Measurements from ENCODE around the gene FAM53B. TPM values are rescaled to one million over a fixed set of nuclear protein-coding genes. Genes with fewer than 3 reads are reported as not detected.

The FAM53B gene
- total RNA-seq, 2 experiments from 2014 or later = 13.3 to 13.9 TPM

DNA sequence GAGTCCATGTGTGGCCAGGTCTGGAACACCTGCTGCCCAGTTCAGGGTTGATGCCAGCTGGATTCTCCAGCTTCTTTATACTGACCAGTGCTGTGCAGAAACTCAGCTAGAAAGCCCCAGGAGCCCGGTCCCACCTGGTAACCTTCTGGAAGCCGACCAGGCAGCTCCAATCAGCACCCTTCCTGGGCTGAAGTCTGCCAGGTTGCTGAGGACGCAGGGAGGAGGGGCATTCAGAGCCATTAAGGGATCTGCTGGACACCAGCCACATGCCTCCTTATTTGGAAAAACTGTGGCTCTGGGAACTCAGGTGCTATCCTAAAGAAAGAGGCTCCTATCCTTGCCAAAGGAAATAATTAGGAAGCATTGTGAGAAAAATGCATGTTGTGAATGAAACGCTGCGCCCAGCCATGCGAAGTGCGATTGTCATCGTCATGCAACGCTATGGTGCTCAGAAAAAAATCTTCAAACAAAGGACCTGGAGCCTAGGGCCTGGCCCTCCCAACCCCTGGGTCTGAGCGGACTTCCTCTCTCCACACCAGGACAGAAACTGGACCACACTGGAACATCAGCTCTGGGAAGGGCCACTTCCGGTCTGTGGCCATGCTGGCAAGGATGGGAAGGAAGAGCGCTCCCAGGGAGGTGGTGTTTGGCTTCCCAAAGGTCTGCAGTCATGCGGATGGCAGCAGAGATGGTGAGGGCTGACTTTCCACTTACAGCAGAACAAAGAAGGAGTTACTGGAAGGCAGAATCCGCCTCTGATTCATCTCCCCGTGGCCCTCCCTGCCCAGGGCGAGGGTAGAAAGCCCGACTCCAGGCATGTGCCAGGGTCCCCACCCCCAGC is 90.1 kb downstream of the FAM53B start:
- H3K36me3 Mint-ChIP-seq (ENCODE audit: low read depth) = no peaks in the 10 kb centered on the region
- ATAC-seq (no peak), DNase-seq (no peak)
- CTCF ChIA-PET = interaction anchor here (1.0 to 1.9 kb wide), 2 partner anchors 10 to 35 kb away, joined by 3 to 6 read pairs; no protein-coding TSS in a partner anchor
- H3K4me3 Mint-ChIP-seq = no peak overlapping the region
- H3K27me3 Mint-ChIP-seq = no peaks in the 10 kb centered on the region
- no peaks in the 10 kb centered on the region for H3K9me3 Mint-ChIP-seq (ENCODE audit: low read depth)
- POLR2A ChIA-PET = no interaction called here
- H3K4me1 Mint-ChIP-seq = peaks cover 76% of the 10 kb centered on the region
- H3K27ac Mint-ChIP-seq = no peak overlapping the region
- intact Hi-C loops (cut with DNase I, micrococcal nuclease) = no loop called here

GRCh38 chr10:124653311-124653710 is 90.9 kb downstream of the FAM53B start:
- POLR2A ChIA-PET = no interaction called here
- H3K9me3 Mint-ChIP-seq (ENCODE audit: low read depth) = no peaks in the 10 kb centered on the region
- no peaks in the 10 kb centered on the region for H3K27me3 Mint-ChIP-seq
- intact Hi-C loops (cut with DNase I, micrococcal nuclease) = no loop called here
- H3K27ac Mint-ChIP-seq = no peak overlapping the region
- CTCF ChIA-PET = interaction anchor here (1.9 to 2.4 kb wide), 2 partner anchors 10 to 88 kb away, joined by 6 to 12 read pairs; no protein-coding TSS in a partner anchor
- peaks cover 76% of the 10 kb centered on the region for H3K4me1 Mint-ChIP-seq
- H3K4me3 Mint-ChIP-seq = no peak overlapping the region
- no peaks in the 10 kb centered on the region for H3K36me3 Mint-ChIP-seq (ENCODE audit: low read depth)
- DNase-seq = no peak
- no peak for ATAC-seq

- Mint-ChIP-seq H3K27ac (no peak overlapping the region), H3K4me3 (no peak overlapping the region), H3K27me3 (no peaks in the 10 kb centered on the region), H3K9me3 (ENCODE audit: low read depth) (no peaks in the 10 kb centered on the region), H3K4me1 (peaks cover 76% of the 10 kb centered on the region), H3K36me3 (ENCODE audit: low read depth) (no peaks in the 10 kb centered on the region)
- DNase-seq (no peak), ATAC-seq (no peak)
- POLR2A ChIA-PET = no interaction called here
- CTCF ChIA-PET = interaction anchor here (1.0 to 2.4 kb wide), 2 partner anchors 36 to 89 kb away, joined by 3 to 12 read pairs; no protein-coding TSS in a partner anchor
- intact Hi-C loops (cut with DNase I, micrococcal nuclease) = no loop called here
Measured at GRCh38 chr10:124652701-124653100, 91.5 kb downstream of the FAM53B start.

GRCh38 chr10:124652200-124652599 is 92.0 kb downstream of the FAM53B start:
- H3K9me3 Mint-ChIP-seq (ENCODE audit: low read depth) = no peaks in the 10 kb centered on the region
- H3K27ac Mint-ChIP-seq = no peak overlapping the region
- POLR2A ChIA-PET = no interaction called here
- DNase-seq (no peak), ATAC-seq (no peak)
- intact Hi-C loops (cut with DNase I, micrococcal nuclease) = no loop called here
- CTCF ChIA-PET = interaction anchor here (1.0 to 2.4 kb wide), 2 partner anchors 37 to 89 kb away, joined by 3 to 12 read pairs; no protein-coding TSS in a partner anchor
- no peaks in the 10 kb centered on the region for H3K27me3 Mint-ChIP-seq
- no peaks in the 10 kb centered on the region for H3K36me3 Mint-ChIP-seq (ENCODE audit: low read depth)
- H3K4me1 Mint-ChIP-seq = peaks cover 76% of the 10 kb centered on the region
- H3K4me3 Mint-ChIP-seq = no peak overlapping the region

GRCh38 chr10:124651402-124651891 is 92.7 kb downstream of the FAM53B start:
- Mint-ChIP-seq H3K4me3 (no peak overlapping the region), H3K36me3 (ENCODE audit: low read depth) (no peaks in the 10 kb centered on the region), H3K27ac (peak overlapping the region; percentile 60), H3K9me3 (ENCODE audit: low read depth) (no peaks in the 10 kb centered on the region), H3K4me1 (peaks cover 80% of the 10 kb centered on the region), H3K27me3 (no peaks in the 10 kb centered on the region)
- peak; percentile 25 for ATAC-seq
- no peak for DNase-seq
- CTCF ChIA-PET = interaction anchor here (1.2 to 2.4 kb wide), 2 partner anchors 65 to 90 kb away, joined by 4 to 12 read pairs; no protein-coding TSS in a partner anchor
- intact Hi-C loops (cut with DNase I, micrococcal nuclease) = loop anchor here (2.0 kb wide), 2 partner anchors 67 to 89 kb away; no protein-coding TSS in a partner anchor
- POLR2A ChIA-PET = no interaction called here

GRCh38 chr10:124650820-124651401 is 93.3 kb downstream of the FAM53B start:
- Mint-ChIP-seq H3K4me3 (peak overlapping the region; percentile 7), H3K9me3 (ENCODE audit: low read depth) (no peaks in the 10 kb centered on the region), H3K4me1 (peaks cover 83% of the 10 kb centered on the region), H3K36me3 (ENCODE audit: low read depth) (no peaks in the 10 kb centered on the region), H3K27me3 (no peaks in the 10 kb centered on the region), H3K27ac (peak overlapping the region; percentile 79)
- CTCF ChIA-PET = interaction anchor here (1.2 to 2.4 kb wide), 4 partner anchors 9 to 91 kb away, joined by 4 to 12 read pairs (median 8); no protein-coding TSS in a partner anchor
- ATAC-seq (peak; percentile 60), DNase-seq (peak; percentile 79)
- POLR2A ChIA-PET = no interaction called here
- intact Hi-C loops (cut with DNase I, micrococcal nuclease) = loop anchor here (2.0 kb wide), 2 partner anchors 68 to 90 kb away; no protein-coding TSS in a partner anchor

DNA sequence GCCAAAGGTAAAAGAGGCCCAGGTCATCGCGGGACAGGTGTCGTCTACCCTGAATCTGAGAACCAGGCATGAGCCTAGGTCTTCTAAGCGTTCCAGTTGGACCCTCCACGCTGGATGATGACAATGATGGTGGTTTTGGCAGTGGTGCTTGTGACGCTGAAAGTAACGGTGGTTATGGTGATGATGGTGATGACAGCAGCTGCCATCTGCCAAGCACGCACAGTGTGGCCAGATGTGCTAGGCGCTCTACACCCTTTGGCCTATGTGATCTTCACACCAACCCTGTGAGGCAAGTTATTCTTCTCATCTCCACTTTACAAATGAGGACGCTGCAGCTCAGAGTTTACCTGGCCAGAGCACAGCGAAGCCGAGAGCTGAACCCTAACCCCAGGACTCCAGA is 93.9 kb downstream of the FAM53B start:
- H3K36me3 Mint-ChIP-seq (ENCODE audit: low read depth) = no peaks in the 10 kb centered on the region
- no peaks in the 10 kb centered on the region for H3K27me3 Mint-ChIP-seq
- H3K27ac Mint-ChIP-seq = no peak overlapping the region
- DNase-seq (no peak), ATAC-seq (no peak)
- peak overlapping the region; percentile 7 for H3K4me3 Mint-ChIP-seq
- ChIA-PET POLR2A (interaction anchor here (0.6 kb wide), 1 partner anchor 50 kb away, joined by 3 read pairs; no protein-coding TSS in a partner anchor), CTCF (interaction anchor here (0.9 to 2.3 kb wide), 4 partner anchors 9 to 99 kb away, joined by 3 to 12 read pairs (median 5); no protein-coding TSS in a partner anchor)
- intact Hi-C loops (cut with DNase I, micrococcal nuclease) = loop anchor here (2.0 kb wide), 2 partner anchors 69 to 91 kb away; no protein-coding TSS in a partner anchor
- H3K9me3 Mint-ChIP-seq (ENCODE audit: low read depth) = no peaks in the 10 kb centered on the region
- peaks cover 79% of the 10 kb centered on the region for H3K4me1 Mint-ChIP-seq

- intact Hi-C loops (cut with DNase I, micrococcal nuclease) = loop anchor here (2.0 kb wide), 3 partner anchors 40 to 92 kb away; no protein-coding TSS in a partner anchor
- H3K4me1 Mint-ChIP-seq = peaks cover 76% of the 10 kb centered on the region
Measured at GRCh38 chr10:124649214-124649613, 95.0 kb downstream of the FAM53B start.

GRCh38 chr10:124648738-124649137 is 95.4 kb downstream of the FAM53B start:
- intact Hi-C loops (cut with DNase I, micrococcal nuclease) = loop anchor here (1.0 to 2.0 kb wide), 4 partner anchors 40 to 92 kb away; no protein-coding TSS in a partner anchor
- ATAC-seq = peak; percentile 53
- POLR2A ChIA-PET = interaction anchor here (0.9 to 1.7 kb wide), 3 partner anchors 40 to 92 kb away, joined by 4 to 7 read pairs (median 5); no protein-coding TSS in a partner anchor
- Mint-ChIP-seq H3K4me3 (no peak overlapping the region), H3K27me3 (no peaks in the 10 kb centered on the region), H3K4me1 (peaks cover 78% of the 10 kb centered on the region), H3K36me3 (ENCODE audit: low read depth) (no peaks in the 10 kb centered on the region), H3K9me3 (ENCODE audit: low read depth) (no peaks in the 10 kb centered on the region), H3K27ac (peak overlapping the region; percentile 85)
- DNase-seq = peak; percentile 73
- CTCF ChIA-PET = interaction anchor here (0.8 to 3.0 kb wide), 13 partner anchors 9 to 100 kb away, joined by 3 to 28 read pairs (median 4); no protein-coding TSS in a partner anchor

More at GRCh38 chr10:124649214-124649613, 95.0 kb downstream of the FAM53B start:
- ATAC-seq (no peak), DNase-seq (no peak)
- H3K9me3 Mint-ChIP-seq (ENCODE audit: low read depth) = no peaks in the 10 kb centered on the region
- no peak overlapping the region for H3K27ac Mint-ChIP-seq
- POLR2A ChIA-PET = interaction anchor here (0.6 to 1.7 kb wide), 4 partner anchors 40 to 92 kb away, joined by 4 to 7 read pairs (median 4); no protein-coding TSS in a partner anchor
- no peaks in the 10 kb centered on the region for H3K36me3 Mint-ChIP-seq (ENCODE audit: low read depth)
- H3K27me3 Mint-ChIP-seq = no peaks in the 10 kb centered on the region
- no peak overlapping the region for H3K4me3 Mint-ChIP-seq
- CTCF ChIA-PET = interaction anchor here (0.7 to 3.0 kb wide), 14 partner anchors 8 to 100 kb away, joined by 3 to 28 read pairs (median 4); no protein-coding TSS in a partner anchor

DNA sequence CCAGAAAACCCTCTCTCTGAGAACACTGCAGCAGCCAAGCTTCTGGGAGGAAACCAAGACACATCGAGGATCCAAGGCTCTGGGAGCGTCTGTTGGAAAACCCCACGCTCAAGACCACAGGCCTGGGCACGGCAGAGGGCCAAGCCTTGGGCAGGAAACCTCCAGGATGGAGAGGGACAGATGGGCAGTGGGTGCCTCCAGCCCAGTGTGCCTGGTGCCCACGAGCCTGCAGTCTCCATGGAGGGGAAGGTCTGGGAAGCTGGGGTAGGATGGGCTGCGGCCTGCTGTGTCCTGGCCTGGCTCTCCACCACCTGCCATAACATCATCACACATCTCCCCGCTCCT is 96.1 kb downstream of the FAM53B start:
- ATAC-seq (no peak), DNase-seq (no peak)
- CTCF ChIA-PET = interaction anchor here (0.6 to 3.0 kb wide), 12 partner anchors 9 to 93 kb away, joined by 3 to 28 read pairs (median 4); no protein-coding TSS in a partner anchor
- Mint-ChIP-seq H3K27me3 (no peaks in the 10 kb centered on the region), H3K9me3 (ENCODE audit: low read depth) (no peaks in the 10 kb centered on the region), H3K27ac (peak overlapping the region; percentile 85), H3K4me3 (peak overlapping the region; percentile 40), H3K36me3 (ENCODE audit: low read depth) (no peaks in the 10 kb centered on the region), H3K4me1 (peaks cover 78% of the 10 kb centered on the region)
- POLR2A ChIA-PET = interaction anchor here (1.7 kb wide), 1 partner anchor 41 kb away, joined by 7 read pairs; no protein-coding TSS in a partner anchor
- intact Hi-C loops (cut with DNase I, micrococcal nuclease) = loop anchor here (1.0 to 2.0 kb wide), 4 partner anchors 41 to 93 kb away; no protein-coding TSS in a partner anchor
